WTC11 (cell line): ENCODE measurements around the gene MARF1.

ENCODE experiments used
- ATF3 ChIP-seq: sonication (generic); formaldehyde crosslinking; conservative IDR thresholded peaks from 2 replicates; pipeline ENCODE4 v1.8.1; 2022; ENCODE audit warnings: mild to moderate bottlenecking, missing genetic modification reagents
- CBFB ChIP-seq: sonication (generic); formaldehyde crosslinking; IDR thresholded peaks from 2 replicates; pipeline ENCODE4 v1.8.1; 2022; ENCODE audit warnings: mild to moderate bottlenecking, low read depth, missing genetic modification reagents
- CTCF ChIP-seq: fragments of 200-600 bp; IDR thresholded peaks from 2 replicates; pipeline ENCODE4 v1.8.0; 2022; ENCODE audit warnings: antibody characterized with exemption
- ETV6 ChIP-seq: sonication (generic); formaldehyde crosslinking; IDR thresholded peaks from 2 replicates; pipeline ENCODE4 v1.8.1; 2022; ENCODE audit warnings: mild to moderate bottlenecking, missing genetic modification reagents
- FOXK1 ChIP-seq: sonication (generic); formaldehyde crosslinking; IDR thresholded peaks from 2 replicates; pipeline ENCODE4 v1.8.0; 2022; ENCODE audit warnings: mild to moderate bottlenecking, moderate library complexity, missing genetic modification reagents
- GTF2I ChIP-seq: fragments of 250-450 bp; sonication (Bioruptor Pico); conservative IDR thresholded peaks from 2 replicates; pipeline ENCODE4 v1.4.0; 2021; ENCODE audit warnings: mild to moderate bottlenecking
- IRF1 ChIP-seq: sonication (generic); formaldehyde crosslinking; IDR thresholded peaks from 2 replicates; pipeline ENCODE4 v1.8.0; 2023; ENCODE audit warnings: missing genetic modification reagents
- NFYB ChIP-seq: sonication (generic); formaldehyde crosslinking; conservative IDR thresholded peaks from 2 replicates; pipeline ENCODE4 v1.8.0; 2022; ENCODE audit warnings: low read depth, missing genetic modification reagents
- PRDM15 ChIP-seq: sonication (generic); formaldehyde crosslinking; IDR thresholded peaks from 2 replicates; pipeline ENCODE4 v1.8.0; 2022; ENCODE audit warnings: missing genetic modification reagents
- TP53 ChIP-seq: sonication (generic); formaldehyde crosslinking; IDR thresholded peaks from 2 replicates; pipeline ENCODE4 v1.8.1; 2023; ENCODE audit warnings: mild to moderate bottlenecking, missing genetic modification reagents
- ZNF281 ChIP-seq: sonication (generic); formaldehyde crosslinking; IDR thresholded peaks from 2 replicates; pipeline ENCODE4 v1.8.0; 2023; ENCODE audit warnings: mild to moderate bottlenecking, missing genetic modification reagents
- ZNF532 ChIP-seq: fragments of 250-450 bp; sonication (Bioruptor Pico); IDR thresholded peaks from 2 replicates; pipeline ENCODE4 v1.9.0; 2021; ENCODE audit warnings: mild to moderate bottlenecking, borderline replicate concordance
- TF ChIP-seq, protein P1 (sequence below): sonication (generic); formaldehyde crosslinking; IDR thresholded peaks from 2 replicates; pipeline ENCODE4 v1.8.0; 2022; ENCODE audit warnings: mild to moderate bottlenecking, missing genetic modification reagents
- TF ChIP-seq, protein P2 (sequence below): sonication (generic); formaldehyde crosslinking; IDR thresholded peaks from 2 replicates; pipeline ENCODE4 v1.8.1; 2023; ENCODE audit warnings: mild to moderate bottlenecking, missing genetic modification reagents, moderate library complexity

DNA sequence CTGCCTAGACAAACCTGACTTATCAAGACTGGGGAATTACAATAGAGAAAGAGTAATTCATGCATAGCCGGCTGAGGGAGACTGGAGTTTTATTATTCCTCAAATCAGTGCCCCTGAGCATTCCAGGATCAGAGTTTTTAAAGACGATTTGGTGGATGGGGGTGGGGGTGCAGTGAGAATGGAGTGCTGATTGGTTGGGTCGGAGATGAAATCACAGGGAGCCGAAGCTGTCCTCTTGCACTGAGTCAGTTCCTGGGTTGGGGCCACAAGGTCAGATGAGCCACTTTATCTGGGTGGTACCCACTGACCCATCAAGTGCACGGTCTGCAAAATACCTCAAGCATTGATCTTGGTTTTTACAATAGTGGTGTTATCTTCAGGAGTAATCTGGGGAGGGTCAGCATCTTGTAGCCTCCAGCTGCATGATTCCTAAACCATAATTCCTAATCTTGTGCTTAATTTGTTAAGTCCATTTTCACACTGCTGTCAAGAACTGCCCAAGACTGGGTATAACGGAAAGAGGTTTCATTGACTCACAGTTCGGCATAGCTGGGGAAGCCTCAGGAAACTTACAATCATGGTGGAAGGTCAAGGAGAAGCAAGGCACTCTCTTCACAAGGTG lies 69.6 kb downstream of the MARF1 start:
- TF ChIP-seq IRF1 (no peak), CTCF (no peak), PRDM15 (no peak), ZNF281 (CRISPR knock-in tag) (no peak), GTF2I (no peak), ATF3 (CRISPR knock-in tag) (no peak), TP53 (CRISPR knock-in tag) (no peak), CBFB (CRISPR knock-in tag) (no peak), FOXK1 (CRISPR knock-in tag) (no peak), ZNF532 (CRISPR knock-in tag) (no peak), ETV6 (CRISPR knock-in tag) (no peak), NFYB (CRISPR knock-in tag) (no peak)
- TF ChIP-seq, protein P1, sequence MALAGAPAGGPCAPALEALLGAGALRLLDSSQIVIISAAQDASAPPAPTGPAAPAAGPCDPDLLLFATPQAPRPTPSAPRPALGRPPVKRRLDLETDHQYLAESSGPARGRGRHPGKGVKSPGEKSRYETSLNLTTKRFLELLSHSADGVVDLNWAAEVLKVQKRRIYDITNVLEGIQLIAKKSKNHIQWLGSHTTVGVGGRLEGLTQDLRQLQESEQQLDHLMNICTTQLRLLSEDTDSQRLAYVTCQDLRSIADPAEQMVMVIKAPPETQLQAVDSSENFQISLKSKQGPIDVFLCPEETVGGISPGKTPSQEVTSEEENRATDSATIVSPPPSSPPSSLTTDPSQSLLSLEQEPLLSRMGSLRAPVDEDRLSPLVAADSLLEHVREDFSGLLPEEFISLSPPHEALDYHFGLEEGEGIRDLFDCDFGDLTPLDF, result no peak
- TF ChIP-seq, protein P2, sequence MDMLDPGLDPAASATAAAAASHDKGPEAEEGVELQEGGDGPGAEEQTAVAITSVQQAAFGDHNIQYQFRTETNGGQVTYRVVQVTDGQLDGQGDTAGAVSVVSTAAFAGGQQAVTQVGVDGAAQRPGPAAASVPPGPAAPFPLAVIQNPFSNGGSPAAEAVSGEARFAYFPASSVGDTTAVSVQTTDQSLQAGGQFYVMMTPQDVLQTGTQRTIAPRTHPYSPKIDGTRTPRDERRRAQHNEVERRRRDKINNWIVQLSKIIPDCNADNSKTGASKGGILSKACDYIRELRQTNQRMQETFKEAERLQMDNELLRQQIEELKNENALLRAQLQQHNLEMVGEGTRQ (CRISPR knock-in tag), result no peak
